IPS-18a (cell line): Measurements from ENCODE around the gene DNAH11.
"Not testable (repeated sequence)": the region's sequence is repeated elsewhere in the genome, so short reads cannot be mapped to it uniquely, and the experiment has no call there.

ENCODE experiments used
- H3K27ac ChIP-seq: one replicate; pipeline ENCODE4 v1.5.1; 2013; ENCODE audit warnings: low read length
- H3K27me3 ChIP-seq: one replicate; pipeline ENCODE4 v1.6.1; 2013; ENCODE audit warnings: mild to moderate bottlenecking, low read length; ENCODE audit not compliant: control insufficient read depth, insufficient read depth
- H3K36me3 ChIP-seq: one replicate; pipeline ENCODE4 v1.6.1; 2013; ENCODE audit warnings: low read depth, low read length; ENCODE audit not compliant: control insufficient read depth
- H3K4me1 ChIP-seq: one replicate; pipeline ENCODE4 v1.6.1; 2013; ENCODE audit warnings: low read depth, low read length; ENCODE audit not compliant: control insufficient read depth
- H3K4me3 ChIP-seq: one replicate; pipeline ENCODE4 v1.5.1; 2013; ENCODE audit warnings: low read length
- H3K9ac ChIP-seq: one replicate; pipeline ENCODE4 v1.6.1; 2013; ENCODE audit warnings: mild to moderate bottlenecking, low read length, moderate library complexity
- H3K9me3 ChIP-seq: one replicate; pipeline ENCODE4 v1.6.1; 2013; ENCODE audit warnings: low read depth, low read length; ENCODE audit not compliant: control insufficient read depth

Gene DNAH11

DNA sequence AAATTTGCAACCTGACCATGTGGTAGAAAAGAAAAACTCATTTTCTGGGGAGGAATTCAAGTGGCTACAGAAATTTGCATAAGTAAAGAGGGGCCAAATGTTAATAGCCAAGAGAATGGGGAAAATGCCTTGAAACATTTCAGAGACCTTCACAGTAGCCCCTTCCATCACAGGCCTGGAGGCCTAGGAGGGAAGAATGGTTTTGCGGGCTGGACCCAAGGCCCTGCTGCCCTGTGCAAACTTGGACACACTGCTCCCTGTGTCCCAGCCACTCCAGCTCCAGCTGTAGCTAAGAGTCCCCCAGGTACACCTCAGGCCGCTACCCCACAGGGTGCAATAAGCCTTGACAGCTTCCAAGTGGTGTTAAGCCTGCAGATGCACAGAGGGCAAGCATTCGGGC lies 16.4 kb upstream of the DNAH11 start:
- H3K9ac ChIP-seq: no peak overlapping the region
- H3K9me3 ChIP-seq: peaks cover 10% of the 10 kb centered on the region
- H3K4me3 ChIP-seq: no peak overlapping the region
- no peaks in the 10 kb centered on the region for H3K36me3 ChIP-seq
- no peaks in the 10 kb centered on the region for H3K27me3 ChIP-seq
- no peaks in the 10 kb centered on the region for H3K4me1 ChIP-seq
- no peak overlapping the region for H3K27ac ChIP-seq

DNA sequence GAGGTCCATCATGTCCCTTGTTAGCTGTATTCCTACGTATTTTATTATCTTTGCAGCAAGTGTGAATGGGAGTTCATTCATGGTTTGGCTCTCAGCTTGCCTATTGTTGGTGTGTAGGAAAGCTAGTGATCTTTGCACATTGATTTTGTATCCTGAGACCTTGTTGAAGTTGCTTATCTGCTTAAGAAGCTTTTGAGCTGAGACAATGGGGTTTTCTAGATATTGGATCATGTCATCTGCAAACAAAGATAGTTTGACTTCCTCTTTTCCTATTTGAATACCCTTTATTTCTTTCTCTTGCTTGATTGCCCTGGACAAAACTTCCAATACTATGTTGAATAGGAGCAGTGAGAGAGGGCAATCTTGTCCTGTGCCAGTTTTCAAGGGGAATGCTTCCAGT lies 10.4 kb upstream of the DNAH11 start:
- not testable (repeated sequence) for H3K9ac ChIP-seq, H3K36me3 ChIP-seq, H3K4me1 ChIP-seq, H3K27me3 ChIP-seq, H3K9me3 ChIP-seq, H3K4me3 ChIP-seq, H3K27ac ChIP-seq

DNA sequence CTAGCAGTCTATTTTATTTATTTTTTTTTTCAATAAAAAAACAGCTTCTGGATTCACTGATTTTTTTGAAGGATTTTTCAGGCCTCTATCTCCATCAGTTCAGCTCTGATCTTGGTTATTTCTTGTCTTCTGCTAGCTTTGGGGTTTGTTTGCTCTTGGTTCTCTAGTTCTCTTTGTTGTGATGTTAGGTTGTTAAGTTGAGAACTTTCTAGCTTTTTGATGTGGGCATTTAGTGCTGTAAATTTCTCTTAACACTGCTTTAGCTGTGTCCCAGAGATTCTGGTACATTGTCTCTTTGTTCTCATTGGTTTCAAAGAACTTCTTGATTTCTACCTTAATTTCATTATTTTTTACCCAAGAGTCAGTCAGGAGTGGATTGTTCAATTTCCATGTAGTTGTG lies 9.2 kb upstream of the DNAH11 start:
- H3K9me3 ChIP-seq, H3K9ac ChIP-seq, H3K4me3 ChIP-seq, H3K27me3 ChIP-seq, H3K4me1 ChIP-seq, H3K36me3 ChIP-seq, H3K27ac ChIP-seq: not testable (repeated sequence)

- H3K27me3 ChIP-seq, H3K27ac ChIP-seq, H3K9ac ChIP-seq, H3K4me3 ChIP-seq, H3K9me3 ChIP-seq, H3K36me3 ChIP-seq: not testable (repeated sequence)
- H3K4me1 ChIP-seq: peaks cover 13% of the 10 kb centered on the region
Observed at GRCh38 chr7:21536445-21537118, 6.3 kb upstream of the DNAH11 start.

DNA sequence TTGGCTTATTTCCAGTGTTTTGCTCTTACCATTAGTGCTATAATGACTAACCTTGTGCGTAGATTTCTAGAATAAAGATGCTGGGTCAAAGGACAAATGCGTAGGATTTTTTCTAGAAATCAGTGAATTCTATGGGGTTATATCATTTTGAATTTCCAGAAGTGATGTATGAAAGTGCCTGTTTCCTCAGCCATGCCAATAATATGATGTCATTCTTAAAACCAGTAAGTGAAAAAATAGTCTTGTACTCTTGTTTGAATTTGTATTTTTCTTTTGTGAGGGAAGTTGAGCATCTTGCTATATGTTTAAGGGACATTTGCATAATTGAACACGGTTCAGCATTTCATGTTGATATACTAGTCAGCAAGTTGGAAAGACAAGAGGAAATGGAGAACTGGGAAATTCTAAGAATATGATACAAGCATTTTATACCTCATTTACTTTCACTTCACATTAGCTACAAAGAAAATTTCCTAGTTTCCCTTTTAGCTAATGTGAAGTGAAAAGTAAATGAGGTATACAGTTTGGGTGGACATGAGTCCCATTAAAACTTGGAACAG lies 3.8 kb upstream of the DNAH11 start:
- H3K4me3 ChIP-seq: no peak overlapping the region
- H3K36me3 ChIP-seq: no peaks in the 10 kb centered on the region
- no peaks in the 10 kb centered on the region for H3K9me3 ChIP-seq
- H3K27ac ChIP-seq: no peak overlapping the region
- peaks cover 19% of the 10 kb centered on the region for H3K4me1 ChIP-seq
- peaks cover 22% of the 10 kb centered on the region for H3K27me3 ChIP-seq
- no peak overlapping the region for H3K9ac ChIP-seq

DNA sequence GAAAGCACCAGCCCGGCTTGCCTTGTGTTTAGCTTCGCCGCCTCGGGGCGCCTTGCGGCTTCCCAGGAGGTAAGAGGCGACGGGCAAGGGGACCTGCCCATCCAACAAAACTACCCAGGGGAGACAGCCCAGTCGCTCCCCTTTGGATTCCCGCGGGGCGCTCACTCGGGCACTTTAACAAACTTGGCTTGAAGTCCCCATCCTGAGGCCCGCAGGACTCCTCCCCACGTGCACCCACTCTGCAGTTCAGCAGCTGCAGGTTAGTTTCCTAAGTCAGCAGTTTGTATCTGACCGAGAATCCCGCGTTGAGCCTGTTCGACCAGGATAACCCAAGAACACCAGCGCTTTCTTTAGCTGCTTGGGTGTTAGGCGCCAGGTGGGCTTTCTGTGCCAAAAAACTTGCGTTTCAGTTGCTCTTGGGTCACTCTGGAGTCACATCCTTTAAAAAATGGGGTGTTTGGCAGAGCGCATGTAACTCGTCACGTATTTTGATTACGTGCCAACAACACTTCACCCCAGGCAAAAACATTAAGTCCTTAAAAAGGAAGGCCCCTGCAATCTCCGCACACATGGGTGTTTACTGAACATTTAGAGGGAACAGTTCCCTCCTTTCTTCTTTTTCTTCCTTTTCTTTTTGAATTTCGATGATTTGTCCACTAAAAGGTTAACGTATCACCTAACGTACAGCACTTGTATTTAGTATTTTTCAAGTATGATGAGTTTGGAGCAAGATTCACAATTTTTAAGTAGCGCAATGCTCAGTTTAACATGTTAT lies 876 bp downstream of the DNAH11 start:
- Histone ChIP-seq H3K36me3 (no peaks in the 10 kb centered on the region), H3K4me1 (peaks cover 40% of the 10 kb centered on the region), H3K9ac (peak overlapping the region; percentile 56), H3K27me3 (peaks cover 37% of the 10 kb centered on the region), H3K4me3 (peak overlapping the region; percentile 74), H3K9me3 (no peaks in the 10 kb centered on the region), H3K27ac (no peak overlapping the region)

DNA sequence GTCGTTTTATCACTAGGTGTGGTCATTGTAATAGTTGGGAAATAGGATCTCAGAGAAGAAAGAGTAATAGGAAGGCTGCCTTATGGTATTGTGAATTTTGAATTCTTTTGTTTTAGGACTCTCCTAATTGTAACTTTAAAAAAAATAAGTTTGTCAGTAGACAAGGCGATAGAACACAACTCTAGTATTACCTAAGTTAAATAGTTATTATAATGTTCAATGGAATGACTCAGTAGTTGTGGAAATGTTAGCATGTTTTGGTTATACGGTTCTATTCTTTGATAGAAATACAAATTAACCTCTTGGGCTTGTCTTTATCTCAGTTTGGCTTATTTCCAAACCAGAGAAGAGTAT lies 1.4 kb downstream of the DNAH11 start:
- Histone ChIP-seq H3K4me1 (peaks cover 40% of the 10 kb centered on the region), H3K27me3 (peaks cover 37% of the 10 kb centered on the region), H3K9ac (no peak overlapping the region), H3K27ac (no peak overlapping the region), H3K4me3 (peak overlapping the region; percentile 74), H3K9me3 (no peaks in the 10 kb centered on the region), H3K36me3 (no peaks in the 10 kb centered on the region)

GRCh38 chr7:21544715-21545114 lies 1.9 kb downstream of the DNAH11 start:
- Histone ChIP-seq H3K4me1 (peaks cover 38% of the 10 kb centered on the region), H3K9me3 (no peaks in the 10 kb centered on the region), H3K9ac (no peak overlapping the region), H3K36me3 (no peaks in the 10 kb centered on the region), H3K27me3 (peaks cover 37% of the 10 kb centered on the region), H3K4me3 (peak overlapping the region; percentile 74), H3K27ac (no peak overlapping the region)

GRCh38 chr7:21547501-21547900 lies 4.7 kb downstream of the DNAH11 start:
- H3K9me3 ChIP-seq: no peaks in the 10 kb centered on the region
- H3K9ac ChIP-seq: no peak overlapping the region
- H3K36me3 ChIP-seq: no peaks in the 10 kb centered on the region
- H3K4me3 ChIP-seq: no peak overlapping the region
- H3K27me3 ChIP-seq: peaks cover 26% of the 10 kb centered on the region
- H3K27ac ChIP-seq: no peak overlapping the region
- peaks cover 36% of the 10 kb centered on the region for H3K4me1 ChIP-seq

DNA sequence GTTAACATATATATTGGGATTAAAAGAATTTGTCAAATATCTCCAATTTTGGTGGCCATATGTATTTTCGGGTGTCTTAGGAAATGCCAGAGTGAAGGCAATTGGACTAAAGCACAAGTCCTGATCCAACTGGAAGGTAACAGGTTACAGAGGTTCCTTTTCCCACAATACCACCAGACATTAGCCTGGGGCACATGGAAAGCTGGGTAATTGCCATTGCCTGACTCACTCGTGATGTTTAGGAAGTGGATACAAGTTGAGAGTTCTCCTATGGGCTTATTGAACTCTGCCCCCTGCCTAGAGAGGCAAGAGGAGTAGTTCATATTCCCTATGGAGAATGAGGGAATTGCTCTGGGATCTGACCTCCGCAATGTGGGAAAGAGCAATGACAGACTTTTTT lies 5.7 kb downstream of the DNAH11 start:
- Histone ChIP-seq H3K9me3 (no peaks in the 10 kb centered on the region), H3K4me1 (peaks cover 35% of the 10 kb centered on the region), H3K36me3 (no peaks in the 10 kb centered on the region), H3K9ac (no peak overlapping the region), H3K27me3 (peaks cover 20% of the 10 kb centered on the region), H3K27ac (no peak overlapping the region), H3K4me3 (no peak overlapping the region)

DNA sequence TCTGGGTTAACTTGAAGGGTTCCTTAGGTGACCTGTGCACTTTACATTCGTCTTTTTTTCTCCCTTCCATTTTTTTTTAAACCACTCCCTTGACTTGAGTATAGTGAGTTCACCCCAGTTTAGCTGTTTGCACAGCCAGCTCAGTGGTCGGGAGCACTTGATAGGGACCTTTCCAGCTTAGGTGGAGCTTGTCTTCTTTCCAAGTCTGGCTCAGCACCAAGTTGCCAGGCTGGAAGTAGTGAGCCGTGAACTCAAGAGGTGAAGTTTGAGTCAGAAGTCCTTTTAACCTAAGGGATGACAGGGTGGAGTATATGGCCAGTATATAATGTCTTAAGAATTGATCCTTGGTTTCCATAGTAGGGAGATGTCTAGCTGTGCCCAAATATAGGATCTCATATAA lies 7.2 kb downstream of the DNAH11 start:
- H3K4me1 ChIP-seq: peaks cover 19% of the 10 kb centered on the region
- no peak overlapping the region for H3K9ac ChIP-seq
- no peak overlapping the region for H3K4me3 ChIP-seq
- H3K9me3 ChIP-seq: no peaks in the 10 kb centered on the region
- H3K27ac ChIP-seq: no peak overlapping the region
- no peaks in the 10 kb centered on the region for H3K36me3 ChIP-seq
- H3K27me3 ChIP-seq: peaks cover 4% of the 10 kb centered on the region
